ENCODE results near the gene POPDC3.
A peak's percentile ranks its signal among the peaks of the same experiment; 100 is the strongest.

The POPDC3 gene

GRCh38 chr6:105138141-105138540 is 41.7 kb downstream of the POPDC3 start:
- DNase-seq, result no peak

GRCh38 chr6:105137388-105137787 is 42.4 kb downstream of the POPDC3 start:
- no peak for DNase-seq

GRCh38 chr6:105136431-105137350 is 43.1 kb downstream of the POPDC3 start:
- peak; percentile 57 for DNase-seq

- DNase-seq, result peak; percentile 28
Measured at GRCh38 chr6:105135907-105136430, 43.8 kb downstream of the POPDC3 start.

GRCh38 chr6:105135056-105135455 is 44.8 kb downstream of the POPDC3 start:
- DNase-seq, result peak; percentile 19

- no peak for DNase-seq
Measured at GRCh38 chr6:105122717-105123116, 57.1 kb downstream of the POPDC3 start.

- DNase-seq, result no peak
Measured at GRCh38 chr6:105121981-105122380, 57.8 kb downstream of the POPDC3 start.

- no peak for DNase-seq
Measured at GRCh38 chr6:105120570-105120969, 59.2 kb downstream of the POPDC3 start.

- no peak for DNase-seq
Measured at GRCh38 chr6:105116150-105116549, 63.7 kb downstream of the POPDC3 start.

GRCh38 chr6:105113422-105113821 is 66.4 kb downstream of the POPDC3 start:
- no peak for DNase-seq

- no peak for DNase-seq
Measured at GRCh38 chr6:105112577-105112976, 67.2 kb downstream of the POPDC3 start.

GRCh38 chr6:105111871-105112270 is 67.9 kb downstream of the POPDC3 start:
- no peak for DNase-seq

- no peak for DNase-seq
Measured at GRCh38 chr6:105111105-105111504, 68.7 kb downstream of the POPDC3 start.

GRCh38 chr6:105109955-105110895 is 69.6 kb downstream of the POPDC3 start:
- no peak for DNase-seq

- DNase-seq, result no peak
Measured at GRCh38 chr6:105108631-105109262, 71.1 kb downstream of the POPDC3 start.
